NCI-H524 (cell line): ENCODE measurements around the gene KSR1.
"Not testable (repeated sequence)": the region's sequence is repeated elsewhere in the genome, so short reads cannot be mapped to it uniquely, and the experiment has no call there.

Source experiments
- DNase-seq, 2 experiments: peaks; one replicate each; lab custom pipeline; 2025; lab: John Stamatoyannopoulos, UW

Gene KSR1

DNA sequence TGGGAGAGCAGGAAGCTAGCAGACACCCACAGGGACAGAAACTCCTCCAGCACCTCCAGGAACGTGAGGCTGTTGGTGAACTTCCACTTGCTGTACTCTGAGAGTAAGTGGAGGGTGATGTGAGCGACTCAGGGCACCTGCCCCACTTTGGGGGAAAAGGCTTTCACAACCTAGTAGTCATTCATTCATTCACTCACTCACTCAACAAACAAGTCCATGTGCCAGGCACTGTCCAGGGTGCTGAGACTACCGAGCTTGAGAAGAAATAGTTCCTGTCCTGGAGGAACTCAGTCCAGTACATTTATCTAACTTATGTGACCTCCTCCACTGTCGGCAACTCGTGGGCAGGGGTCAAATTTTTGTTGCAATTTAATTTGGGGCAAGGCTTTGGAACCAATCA, 201.4 kb downstream of the KSR1 start:
- no peak for DNase-seq

DNA sequence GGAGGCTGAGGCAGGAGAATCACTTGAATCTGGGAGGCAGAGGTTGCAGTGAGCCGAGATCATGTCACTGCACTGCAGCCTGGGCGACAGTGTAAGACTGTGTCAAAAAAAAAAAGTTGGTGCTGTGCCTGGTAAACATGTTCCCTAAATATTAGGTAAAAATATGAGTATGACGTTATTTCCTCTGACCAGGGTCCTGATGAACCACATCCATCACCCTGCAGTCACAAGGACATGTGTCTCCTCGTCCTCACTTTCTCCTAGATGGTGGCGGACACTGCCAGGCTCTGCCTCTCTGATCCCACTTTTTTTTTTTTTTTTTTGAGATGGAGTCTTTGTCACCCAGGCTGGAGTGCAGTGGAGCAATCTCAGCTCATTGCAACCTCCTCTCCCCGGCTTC, 203.4 kb downstream of the KSR1 start:
- no peak for DNase-seq

- DNase-seq: no peak
These were observed 204.2 kb downstream of the KSR1 start for GRCh38 chr17:27660436-27660835.

- DNase-seq: no peak
These were observed 207.8 kb downstream of the KSR1 start for GRCh38 chr17:27663936-27664605.

DNA sequence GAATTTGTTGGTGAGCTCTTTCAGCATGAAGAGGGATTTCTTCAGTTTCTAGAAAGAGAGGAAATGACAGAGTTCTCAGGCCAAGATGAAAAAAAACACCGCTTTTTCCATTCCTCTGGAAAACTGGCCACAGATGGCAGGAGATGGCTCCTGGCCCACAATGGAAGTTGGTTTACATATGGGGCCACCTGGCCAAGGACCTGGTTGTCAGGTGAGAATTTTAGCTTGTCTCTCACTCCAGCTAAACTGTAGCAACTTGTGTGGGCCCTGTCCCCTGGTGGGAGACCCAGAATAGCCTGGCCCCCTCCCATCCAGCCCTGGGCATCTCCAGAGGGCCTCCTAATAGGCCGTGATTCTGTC, 208.3 kb downstream of the KSR1 start:
- no peak for DNase-seq

DNA sequence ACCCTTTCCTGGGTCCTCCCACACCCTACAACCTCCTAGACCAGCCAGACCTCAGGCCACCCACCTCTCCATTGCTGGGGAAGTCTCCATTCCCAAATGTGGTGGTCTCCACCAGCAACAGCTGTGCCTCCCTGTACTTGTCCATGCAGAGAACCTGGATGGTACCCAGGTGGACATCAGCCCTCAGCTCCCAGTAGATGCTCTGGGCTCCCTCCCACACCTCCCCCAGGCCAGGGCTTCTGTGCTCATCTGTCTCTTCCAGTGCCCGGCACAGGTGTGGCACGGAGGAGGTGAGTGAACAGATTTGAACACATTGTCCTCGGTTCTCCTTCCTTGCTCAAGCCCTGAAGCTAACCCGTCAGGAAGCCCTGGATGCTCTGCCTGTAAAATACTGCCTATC, 209.3 kb downstream of the KSR1 start:
- DNase-seq: no peak

DNA sequence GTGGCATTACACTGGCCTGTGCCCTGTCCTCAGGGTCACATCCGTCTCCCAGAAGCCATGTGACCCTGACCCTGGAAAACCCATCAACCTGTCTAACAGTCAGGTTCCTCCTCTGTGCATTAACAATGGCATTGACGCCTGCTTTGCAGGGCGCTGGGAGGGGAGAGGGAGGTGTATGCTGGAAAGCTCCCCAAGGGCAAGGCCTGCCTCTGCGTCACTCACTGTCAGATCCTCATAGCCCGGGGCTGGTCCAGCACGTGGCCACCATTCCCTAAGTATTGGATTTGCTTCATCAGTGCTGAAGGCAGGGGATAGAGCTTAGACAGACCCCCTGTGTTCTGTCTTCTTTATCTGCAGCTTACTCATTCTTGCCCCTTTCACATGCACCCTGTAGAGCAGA, 210.0 kb downstream of the KSR1 start:
- DNase-seq: not testable (repeated sequence)

GRCh38 chr17:27666831-27667560, 210.7 kb downstream of the KSR1 start:
- no peak for DNase-seq

GRCh38 chr17:27667656-27668487, 211.6 kb downstream of the KSR1 start:
- no peak for DNase-seq

GRCh38 chr17:27668488-27668823, 212.2 kb downstream of the KSR1 start:
- no peak for DNase-seq

GRCh38 chr17:27669136-27669535, 212.9 kb downstream of the KSR1 start:
- DNase-seq: no peak

- no peak for DNase-seq
These were observed 213.6 kb downstream of the KSR1 start for GRCh38 chr17:27669850-27670249.

DNA sequence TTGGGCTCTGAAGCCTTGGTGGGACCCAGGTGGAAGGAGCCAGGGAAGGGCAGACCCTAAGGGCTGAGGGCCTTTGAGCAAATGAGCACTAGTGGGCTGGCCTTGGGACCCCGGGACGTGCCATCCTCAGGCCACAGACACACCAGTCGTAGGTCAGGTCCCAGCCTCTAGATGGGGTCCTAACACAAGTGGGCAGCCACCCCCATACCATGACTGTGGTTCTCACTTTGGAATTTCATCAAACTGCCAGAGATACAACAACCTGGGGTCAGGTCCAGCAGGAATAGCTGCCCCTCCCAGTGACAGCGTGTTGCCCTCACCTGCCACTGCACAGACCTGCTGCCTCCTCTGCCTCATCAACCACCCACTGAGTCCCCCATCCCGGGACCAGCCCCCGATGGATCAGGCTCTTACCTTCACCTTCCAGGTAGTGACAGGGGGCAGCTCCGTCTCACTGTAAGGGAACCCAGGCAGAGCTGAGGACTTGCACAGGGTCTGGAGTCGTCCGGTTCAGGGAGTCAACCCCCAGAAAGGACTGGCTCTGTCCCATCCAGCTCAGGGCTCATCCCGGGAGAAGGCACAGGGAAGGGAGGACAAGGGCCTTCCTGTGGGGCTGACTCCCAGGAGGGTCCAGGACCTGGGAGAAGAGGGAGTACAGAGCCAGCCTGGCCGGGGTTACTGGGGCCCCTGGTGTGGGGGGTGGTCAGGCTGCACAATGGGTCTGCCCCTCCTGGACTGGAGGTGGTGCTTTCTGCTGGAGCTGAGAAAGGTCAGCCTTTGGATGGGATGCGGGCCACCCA, 214.7 kb downstream of the KSR1 start:
- DNase-seq: no peak

DNA sequence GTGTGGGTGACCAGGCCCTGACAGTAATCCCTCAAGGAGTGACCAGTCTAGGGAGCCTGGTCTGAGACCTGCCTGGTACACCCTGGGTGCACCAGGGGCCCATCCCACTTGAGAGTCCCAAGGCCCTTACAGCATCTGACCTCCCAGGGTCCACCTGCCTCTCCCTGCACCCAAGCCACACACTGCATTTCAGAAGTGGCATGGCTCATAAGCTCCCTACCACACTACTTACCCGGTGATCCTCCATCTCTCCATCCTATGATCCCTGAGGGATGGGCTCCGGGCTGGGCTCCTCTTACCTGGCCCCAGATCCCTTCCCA, 215.3 kb downstream of the KSR1 start:
- no peak for DNase-seq

DNA sequence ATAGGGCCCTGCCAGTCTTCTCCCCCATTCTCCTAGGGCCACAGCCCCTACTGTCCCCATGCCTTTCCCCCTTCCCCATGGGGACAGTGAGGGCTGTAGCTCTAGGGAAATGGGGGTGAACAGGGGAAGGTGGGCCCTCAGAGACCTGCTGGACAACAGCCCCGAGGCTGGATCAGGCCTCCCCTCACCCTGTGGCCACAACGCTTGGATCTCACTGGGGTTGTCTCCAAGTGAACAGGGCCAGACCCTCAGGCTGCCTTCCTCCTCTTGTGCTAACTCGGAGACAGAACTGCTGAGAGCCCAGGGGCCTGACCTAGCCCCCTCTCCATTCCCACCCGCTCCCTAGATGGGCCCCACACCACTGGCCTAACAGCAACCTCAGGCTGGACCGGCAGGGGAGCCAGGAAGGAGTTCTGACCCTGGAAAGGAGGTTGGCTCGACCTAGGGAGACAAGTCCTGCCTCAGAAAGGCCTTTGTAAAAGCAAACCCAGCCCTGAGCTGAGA, 215.8 kb downstream of the KSR1 start:
- not testable (repeated sequence) for DNase-seq

DNA sequence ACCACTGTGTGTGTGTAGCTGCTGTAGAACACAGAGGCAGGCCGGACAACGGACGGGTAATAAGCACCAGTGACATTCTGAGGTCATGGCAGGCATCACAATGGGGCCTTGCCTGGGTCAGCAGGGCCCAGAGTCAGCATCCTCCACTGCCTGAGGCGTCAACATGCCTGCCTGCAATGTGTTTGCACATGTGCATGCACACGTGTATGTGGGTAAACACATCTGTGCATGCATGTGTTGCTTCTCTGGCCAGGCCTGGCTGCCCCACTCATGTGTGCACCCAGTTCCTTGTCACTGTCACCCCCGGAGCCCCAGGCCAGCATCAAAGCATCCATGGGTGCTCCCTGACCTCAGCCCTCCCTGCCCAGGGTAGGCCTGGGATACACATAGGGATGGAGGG, 218.1 kb downstream of the KSR1 start:
- DNase-seq: no peak
